NCI-H774 (cell line): ENCODE results near the gene SSX3.
"Not testable (repeated sequence)": the region's sequence is repeated elsewhere in the genome, so short reads cannot be mapped to it uniquely, and the experiment has no call there.

ENCODE experiments used
- DNase-seq: peaks from one replicate; lab custom pipeline; 2025; lab: John Stamatoyannopoulos, UW

SSX3 gene, protein sequence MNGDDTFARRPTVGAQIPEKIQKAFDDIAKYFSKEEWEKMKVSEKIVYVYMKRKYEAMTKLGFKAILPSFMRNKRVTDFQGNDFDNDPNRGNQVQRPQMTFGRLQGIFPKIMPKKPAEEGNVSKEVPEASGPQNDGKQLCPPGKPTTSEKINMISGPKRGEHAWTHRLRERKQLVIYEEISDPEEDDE

DNA sequence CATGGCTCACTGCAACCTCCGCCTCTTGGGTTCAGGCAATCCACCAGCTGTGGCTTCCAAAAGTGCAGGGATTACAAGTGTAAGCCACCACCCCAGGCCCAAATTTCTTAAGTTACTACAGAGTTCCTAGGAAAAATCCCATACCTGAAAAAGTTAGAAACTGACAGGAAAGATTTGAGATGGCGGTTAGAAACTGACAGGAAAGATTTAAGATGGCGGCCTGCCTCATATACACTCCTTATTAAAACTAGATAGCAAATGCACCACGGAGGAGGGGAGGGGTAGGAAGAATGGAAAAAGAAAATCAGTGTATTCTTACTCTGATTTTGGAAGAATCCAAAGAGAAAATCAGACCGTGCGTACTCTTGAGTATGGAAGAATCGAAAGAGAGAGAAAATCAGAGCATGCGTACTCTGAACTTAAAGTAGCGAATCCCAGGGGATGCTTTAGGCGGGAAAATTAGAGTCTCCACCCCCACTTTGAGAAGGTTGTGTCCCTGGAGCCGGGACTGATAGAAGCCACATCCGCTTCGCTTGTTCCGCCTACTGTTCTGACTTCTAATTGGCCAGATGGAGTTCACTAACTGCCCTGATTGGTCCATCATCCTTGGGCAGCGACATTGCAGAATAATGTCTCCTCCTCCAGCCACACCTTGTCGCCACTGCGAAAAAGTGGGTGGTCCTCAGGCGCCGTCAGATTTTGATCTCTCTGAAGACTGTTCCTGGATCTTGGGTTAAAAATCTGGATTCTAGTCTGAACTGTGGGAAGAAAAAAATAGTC is at the start of gene SSX3:
Gene SSX3 (minus strand): TSS at position 389 of the 780 bp plus-strand sequence. CDS start 1,454 bp downstream, outside the sequence.
- not testable (repeated sequence) for DNase-seq

- DNase-seq, result not testable (repeated sequence)
Observed at GRCh38 chrX:48397825-48398224, 41.3 kb upstream of the SSX3 start.

DNA sequence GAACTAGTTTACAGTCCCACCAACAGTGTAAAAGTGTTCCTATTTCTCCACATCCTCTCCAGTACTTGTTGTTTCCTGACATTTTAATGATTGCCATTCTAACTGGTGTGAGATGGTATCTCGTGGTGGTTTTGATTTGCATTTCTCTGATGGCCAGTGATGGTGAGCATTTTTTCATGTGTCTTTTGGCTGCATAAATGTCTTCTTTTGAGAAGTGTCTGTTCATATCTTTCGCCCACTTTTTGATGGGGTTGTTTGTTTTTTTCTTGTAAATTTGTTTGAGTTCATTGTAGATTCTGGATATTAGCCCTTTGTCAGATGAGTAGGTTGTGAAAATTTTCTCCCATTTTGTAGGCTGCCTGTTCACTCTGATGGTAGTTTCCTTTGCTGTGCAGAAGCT is 40.4 kb upstream of the SSX3 start:
- not testable (repeated sequence) for DNase-seq

- not testable (repeated sequence) for DNase-seq
Observed at GRCh38 chrX:48383239-48383638, 26.7 kb upstream of the SSX3 start, which contains the start of gene SSX4. Gene SSX4, plus strand, starts transcription at chrX:48383539. Its CDS starts 515 bp downstream, at chrX:48384054.

DNA sequence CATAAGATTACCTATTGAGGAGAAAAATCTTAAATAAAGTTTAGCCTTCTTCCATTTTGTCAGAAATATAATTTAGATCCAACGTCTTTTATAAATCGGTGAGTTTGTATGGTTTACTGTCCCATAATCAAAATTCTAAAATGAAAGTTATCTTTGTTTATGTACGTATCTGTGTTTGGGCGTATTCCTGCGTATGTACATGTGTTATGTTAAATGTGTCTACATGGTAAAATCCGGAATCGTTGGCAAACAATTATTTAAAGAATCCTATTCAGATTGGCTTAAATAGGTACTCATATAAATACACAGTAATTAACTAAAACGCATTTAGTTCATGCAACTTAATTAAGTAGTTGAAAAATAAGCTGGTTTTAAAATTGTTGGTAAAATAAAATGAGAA is 13.9 kb upstream of the SSX3 start:
- not testable (repeated sequence) for DNase-seq

GRCh38 chrX:48367717-48368408 is 11.4 kb upstream of the SSX3 start:
- not testable (repeated sequence) for DNase-seq

DNA sequence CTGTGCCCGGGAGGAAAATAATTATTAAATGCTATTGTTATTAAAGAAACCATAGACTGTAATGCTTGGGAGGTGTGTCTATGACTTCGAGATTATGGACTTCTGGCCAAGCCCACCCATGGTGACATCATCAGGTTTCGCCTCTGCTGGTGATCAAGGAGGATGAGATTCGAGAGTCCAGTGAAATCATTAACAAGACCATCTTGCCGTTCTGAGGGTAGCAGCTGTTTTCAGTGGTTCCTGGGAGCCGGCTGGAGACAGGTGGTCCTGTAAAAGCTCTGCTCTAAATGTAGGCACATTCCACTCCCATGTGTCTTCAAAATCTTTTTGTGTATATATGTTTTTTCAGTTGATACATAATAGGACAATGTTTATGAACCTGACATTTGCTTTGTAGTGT is 2.8 kb upstream of the SSX3 start:
- not testable (repeated sequence) for DNase-seq

- DNase-seq, result no peak
Observed at GRCh38 chrX:48357681-48358080, 1.2 kb upstream of the SSX3 start.

DNA sequence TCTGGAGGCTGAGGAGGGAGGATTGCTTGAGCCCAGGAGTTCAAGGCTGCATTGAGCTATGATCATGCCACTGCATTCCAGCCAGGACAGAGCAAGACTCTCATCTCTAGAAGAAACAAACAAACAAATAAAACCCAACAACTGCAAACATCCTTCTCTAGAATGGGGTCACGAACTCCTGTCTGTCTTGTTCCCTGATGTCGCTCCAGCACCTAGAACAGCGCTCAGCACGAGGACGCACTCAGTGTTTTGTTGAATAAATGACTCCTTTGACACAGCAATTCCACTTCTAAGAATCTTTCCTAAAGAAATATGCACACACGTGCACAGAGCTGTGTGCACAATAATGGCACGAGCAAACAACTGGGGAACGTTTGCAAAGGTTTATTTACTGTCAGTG is 10.4 kb downstream of the SSX3 start:
- not testable (repeated sequence) for DNase-seq

DNA sequence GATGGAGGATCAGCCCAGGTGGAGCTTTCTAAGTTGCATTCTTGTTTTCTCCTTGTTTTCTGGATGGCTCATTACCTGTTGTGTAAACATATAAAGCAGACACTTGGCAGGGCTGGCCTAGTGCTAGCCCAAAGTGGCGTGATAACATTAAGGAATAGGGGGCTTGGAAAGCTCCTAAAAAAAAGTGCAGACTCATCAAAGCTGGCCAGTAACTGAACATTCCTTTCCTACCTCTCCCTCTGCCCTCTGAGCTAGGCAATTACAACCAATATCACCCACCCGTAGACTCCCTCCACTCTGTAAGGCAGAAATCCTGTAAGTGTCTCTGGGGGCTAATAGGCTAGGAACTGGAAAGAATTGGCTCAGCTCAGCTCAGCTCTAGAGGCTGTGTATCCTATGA is 42.5 kb downstream of the SSX3 start:
- DNase-seq, result not testable (repeated sequence)

- no peak for DNase-seq
Observed at GRCh38 chrX:48306175-48306574, 50.3 kb downstream of the SSX3 start.
